ENCODE data around the gene LETM1.
A peak's percentile ranks its signal among the peaks of the same experiment; 100 is the strongest.

Gene LETM1

DNA sequence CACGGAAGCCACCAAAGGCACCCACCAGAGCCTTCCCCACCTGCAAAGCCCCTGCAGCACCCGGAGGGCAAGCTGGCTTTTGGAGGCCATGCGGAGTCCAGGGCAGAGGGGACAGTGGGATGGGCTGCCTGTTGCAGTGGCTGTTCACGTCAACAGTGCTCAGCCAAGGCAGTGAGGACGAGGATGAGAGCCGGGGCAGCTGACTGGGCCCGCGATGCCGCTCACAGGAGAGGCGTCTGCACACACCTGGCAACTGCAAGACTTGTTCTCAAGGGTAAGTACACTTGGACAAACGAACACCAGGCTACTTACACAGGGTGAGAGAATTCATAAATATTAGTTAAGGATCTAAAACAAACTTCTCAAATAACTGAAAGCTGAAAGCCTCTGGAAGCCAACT, 43.2 kb downstream of the LETM1 start:
- H3K27me3 ChIP-seq (replicated peaks in 2 of 5; ENCODE audit: control insufficient read depth in 4 of 5, insufficient read depth in 5 of 5, low read length in 4 of 5) = no peaks in the 10 kb centered on the region
- 95% methylated on average over 10 of the region's 11 CpGs for WGBS (ENCODE audit: insufficient coverage)
- no peaks in the 10 kb centered on the region for H3K9me3 ChIP-seq (ENCODE audit: control extremely low read depth in 1 of 5, control insufficient read depth in 4 of 5, insufficient read depth in 2 of 5, low read depth in 1 of 5, low read length in 4 of 5)
- CTCF ChIA-PET = interaction anchor here (0.6 to 7.7 kb wide), 7 partner anchors 15 to 96 kb away, joined by 3 to 76 read pairs (median 4); no protein-coding TSS in a partner anchor
- POLR2A ChIA-PET = no interaction called here
- DNase-seq = no peak
- no peaks in the 10 kb centered on the region for H3K4me1 ChIP-seq (ENCODE audit: control extremely low read depth in 1 of 4, control insufficient read depth in 4 of 4, insufficient read depth in 4 of 4, low read length in 3 of 4)
- H3K27ac ChIP-seq (ENCODE audit: insufficient read depth in 1 of 2, low read depth in 1 of 2, low read length in 2 of 2, poor library complexity in 1 of 2, severe bottlenecking in 2 of 2) = no peak overlapping the region
- peaks cover 0 to 57% (median 39%) of the 10 kb centered on the region in 4 experiments for H3K36me3 ChIP-seq (ENCODE audit: control insufficient read depth in 4 of 4, insufficient read depth in 4 of 4, low read length in 3 of 4)
- H3K4me3 ChIP-seq (ENCODE audit: control insufficient read depth in 1 of 7, extremely low read depth in 1 of 7, insufficient read depth in 4 of 7, low read depth in 2 of 7, low read length in 6 of 7) = no peak overlapping the region

DNA sequence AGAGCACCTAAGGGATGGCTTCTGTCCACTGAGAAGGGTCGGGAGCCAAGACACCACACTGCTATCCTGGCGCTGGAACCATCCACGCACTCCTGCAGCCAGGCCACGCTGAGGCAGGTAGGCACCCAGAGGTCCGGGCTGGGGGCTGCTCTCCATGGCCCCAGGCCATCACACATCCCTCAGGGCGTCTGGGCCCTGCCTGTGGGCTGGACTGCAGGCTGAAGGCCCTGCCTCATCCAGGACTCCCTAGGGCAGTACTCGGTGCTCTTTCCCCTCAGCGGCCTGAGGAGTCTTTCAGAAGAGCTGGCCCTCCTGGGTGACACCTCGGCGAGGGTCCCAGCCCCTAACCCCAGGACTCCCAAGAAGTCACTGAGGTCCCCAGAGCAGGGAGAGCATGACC, 45.2 kb downstream of the LETM1 start:
- WGBS (ENCODE audit: insufficient coverage) = 96% methylated on average over 10 of the region's 10 CpGs
- peaks cover 0 to 41% (median 28%) of the 10 kb centered on the region in 4 experiments for H3K36me3 ChIP-seq (ENCODE audit: control insufficient read depth in 4 of 4, insufficient read depth in 4 of 4, low read length in 3 of 4)
- ChIA-PET POLR2A (no interaction called here), CTCF (interaction anchor here (0.7 to 6.1 kb wide), 16 partner anchors 8 to 117 kb away, joined by 3 to 168 read pairs (median 7); no protein-coding TSS in a partner anchor)
- no peaks in the 10 kb centered on the region for H3K9me3 ChIP-seq (ENCODE audit: control extremely low read depth in 1 of 5, control insufficient read depth in 4 of 5, insufficient read depth in 2 of 5, low read depth in 1 of 5, low read length in 4 of 5)
- H3K27ac ChIP-seq (ENCODE audit: insufficient read depth in 1 of 2, low read depth in 1 of 2, low read length in 2 of 2, poor library complexity in 1 of 2, severe bottlenecking in 2 of 2) = no peak overlapping the region
- H3K4me1 ChIP-seq (ENCODE audit: control extremely low read depth in 1 of 4, control insufficient read depth in 4 of 4, insufficient read depth in 4 of 4, low read length in 3 of 4) = no peaks in the 10 kb centered on the region
- H3K4me3 ChIP-seq (ENCODE audit: control insufficient read depth in 1 of 7, extremely low read depth in 1 of 7, insufficient read depth in 4 of 7, low read depth in 2 of 7, low read length in 6 of 7) = no peak overlapping the region
- H3K27me3 ChIP-seq (replicated peaks in 2 of 5; ENCODE audit: control insufficient read depth in 4 of 5, insufficient read depth in 5 of 5, low read length in 4 of 5) = no peaks in the 10 kb centered on the region
- DNase-seq = no peak

DNA sequence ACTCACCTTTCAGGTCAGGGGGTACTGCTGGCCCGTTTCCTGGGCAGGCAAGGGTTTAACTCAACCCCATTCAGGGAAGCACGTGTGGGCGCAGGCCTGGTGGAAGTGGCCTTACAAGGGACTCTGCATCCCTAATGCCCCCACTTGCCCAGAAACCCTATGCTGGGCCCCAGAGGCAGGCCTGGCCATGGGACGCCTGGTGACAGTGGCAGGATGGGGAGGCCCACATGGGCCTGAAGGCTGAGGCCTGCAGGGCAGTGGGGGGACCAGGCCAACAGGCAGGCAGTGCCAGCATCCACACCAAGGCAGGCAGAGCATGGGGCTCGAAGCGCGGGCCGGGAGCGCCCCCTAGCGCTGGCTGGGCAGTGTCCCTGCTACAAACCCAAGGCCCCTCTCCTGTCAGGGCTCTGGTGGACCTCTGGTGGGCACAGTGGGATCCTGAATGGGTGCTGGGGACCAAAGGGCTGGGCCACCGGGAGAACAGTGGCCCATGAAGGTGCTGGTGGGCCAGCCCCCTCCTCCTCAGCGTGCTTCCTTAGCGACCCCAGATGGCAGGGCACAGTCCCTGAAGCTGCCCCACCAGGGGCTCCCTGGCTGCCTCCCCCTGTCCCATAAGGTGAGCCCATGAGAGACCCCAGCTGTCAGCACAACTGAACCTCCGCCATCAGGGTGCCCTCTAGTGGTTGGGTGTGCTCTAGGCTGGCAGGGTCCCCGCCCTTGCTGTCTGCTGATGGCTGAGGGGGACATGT, 46.0 kb downstream of the LETM1 start:
- peak; percentile 76 to 88 (median 85) for DNase-seq
- no peaks in the 10 kb centered on the region for H3K27me3 ChIP-seq (replicated peaks in 2 of 5; ENCODE audit: control insufficient read depth in 4 of 5, insufficient read depth in 5 of 5, low read length in 4 of 5)
- peaks cover 0 to 33% (median 21%) of the 10 kb centered on the region in 4 experiments for H3K36me3 ChIP-seq (ENCODE audit: control insufficient read depth in 4 of 4, insufficient read depth in 4 of 4, low read length in 3 of 4)
- ChIA-PET CTCF (interaction anchor here (0.5 to 6.1 kb wide), 28 partner anchors 9 to 118 kb away, joined by 3 to 168 read pairs (median 4); no protein-coding TSS in a partner anchor), POLR2A (no interaction called here)
- H3K4me1 ChIP-seq (ENCODE audit: control extremely low read depth in 1 of 4, control insufficient read depth in 4 of 4, insufficient read depth in 4 of 4, low read length in 3 of 4) = no peaks in the 10 kb centered on the region
- H3K4me3 ChIP-seq (ENCODE audit: control insufficient read depth in 1 of 7, extremely low read depth in 1 of 7, insufficient read depth in 4 of 7, low read depth in 2 of 7, low read length in 6 of 7) = no peak overlapping the region
- H3K27ac ChIP-seq (ENCODE audit: insufficient read depth in 1 of 2, low read depth in 1 of 2, low read length in 2 of 2, poor library complexity in 1 of 2, severe bottlenecking in 2 of 2) = no peak overlapping the region
- no peaks in the 10 kb centered on the region for H3K9me3 ChIP-seq (ENCODE audit: control extremely low read depth in 1 of 5, control insufficient read depth in 4 of 5, insufficient read depth in 2 of 5, low read depth in 1 of 5, low read length in 4 of 5)
- WGBS (ENCODE audit: insufficient coverage) = 42% methylated on average over 14 of the region's 15 CpGs

DNA sequence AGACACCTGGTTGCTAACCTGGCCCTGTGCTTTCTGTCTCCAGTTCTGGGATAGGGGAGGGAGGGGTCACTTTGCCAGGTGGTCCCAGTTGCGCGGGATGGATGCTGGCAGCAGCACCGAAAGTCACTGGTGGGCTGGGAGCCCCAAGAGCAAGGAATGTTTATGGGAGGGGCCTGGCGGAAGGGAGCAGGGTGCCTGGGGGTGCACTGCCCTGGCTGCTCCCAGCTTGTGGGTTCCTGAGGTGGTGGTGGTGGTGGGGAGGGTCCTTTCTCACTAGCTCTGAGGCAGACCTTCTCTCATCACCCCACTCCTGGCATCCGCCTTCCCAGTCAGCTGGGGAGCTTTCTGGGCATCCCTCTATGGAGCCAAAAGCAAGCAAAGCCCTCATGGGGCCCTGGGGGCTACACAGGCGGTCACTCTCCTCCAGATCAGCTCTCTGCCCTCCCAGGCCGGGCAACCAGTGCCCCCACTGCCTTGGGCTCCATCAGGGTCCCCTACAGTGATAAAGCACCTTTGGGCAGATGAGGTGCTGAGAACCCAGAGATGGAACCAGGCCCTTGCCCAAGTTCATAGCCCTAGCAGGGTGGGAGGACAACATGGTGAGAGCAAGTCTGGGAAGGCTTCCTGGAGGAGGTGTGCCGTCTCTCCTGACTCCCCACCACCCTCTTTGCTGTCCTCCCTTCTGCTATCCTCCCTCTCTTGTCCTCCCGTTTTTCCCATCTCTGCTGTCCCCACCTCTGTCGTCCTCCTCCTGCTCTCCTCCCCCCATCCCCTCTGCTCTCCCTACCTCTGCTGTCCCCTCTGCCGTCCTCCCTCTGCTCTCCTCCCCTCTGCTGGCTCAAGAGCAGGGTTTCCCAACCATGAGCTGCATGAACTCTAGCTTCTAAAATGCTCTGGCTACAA, 46.9 kb downstream of the LETM1 start:
- WGBS (ENCODE audit: insufficient coverage) = 98% methylated on average over 6 of the region's 11 CpGs
- Histone ChIP-seq H3K4me1 (ENCODE audit: control extremely low read depth in 1 of 4, control insufficient read depth in 4 of 4, insufficient read depth in 4 of 4, low read length in 3 of 4) (no peaks in the 10 kb centered on the region), H3K36me3 (ENCODE audit: control insufficient read depth in 4 of 4, insufficient read depth in 4 of 4, low read length in 3 of 4) (peaks cover 0 to 25% (median 13%) of the 10 kb centered on the region in 4 experiments), H3K27me3 (replicated peaks in 2 of 5; ENCODE audit: control insufficient read depth in 4 of 5, insufficient read depth in 5 of 5, low read length in 4 of 5) (no peaks in the 10 kb centered on the region), H3K27ac (ENCODE audit: insufficient read depth in 1 of 2, low read depth in 1 of 2, low read length in 2 of 2, poor library complexity in 1 of 2, severe bottlenecking in 2 of 2) (no peak overlapping the region), H3K9me3 (ENCODE audit: control extremely low read depth in 1 of 5, control insufficient read depth in 4 of 5, insufficient read depth in 2 of 5, low read depth in 1 of 5, low read length in 4 of 5) (no peaks in the 10 kb centered on the region), H3K4me3 (ENCODE audit: control insufficient read depth in 1 of 7, extremely low read depth in 1 of 7, insufficient read depth in 4 of 7, low read depth in 2 of 7, low read length in 6 of 7) (no peak overlapping the region)
- CTCF ChIA-PET = interaction anchor here (0.5 to 6.1 kb wide), 22 partner anchors 11 to 139 kb away, joined by 3 to 168 read pairs (median 4); no protein-coding TSS in a partner anchor
- no peak for DNase-seq
- POLR2A ChIA-PET = no interaction called here

DNA sequence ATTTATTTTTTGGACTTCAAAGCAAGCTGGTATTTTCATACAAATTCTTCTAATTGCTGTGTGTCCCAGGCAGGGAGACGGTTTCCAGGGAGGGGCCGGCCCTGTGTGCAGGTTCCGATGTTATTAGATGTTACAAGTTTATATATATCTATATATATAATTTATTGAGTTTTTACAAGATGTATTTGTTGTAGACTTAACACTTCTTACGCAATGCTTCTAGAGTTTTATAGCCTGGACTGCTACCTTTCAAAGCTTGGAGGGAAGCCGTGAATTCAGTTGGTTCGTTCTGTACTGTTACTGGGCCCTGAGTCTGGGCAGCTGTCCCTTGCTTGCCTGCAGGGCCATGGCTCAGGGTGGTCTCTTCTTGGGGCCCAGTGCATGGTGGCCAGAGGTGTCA, 47.6 kb downstream of the LETM1 start:
- no peaks in the 10 kb centered on the region for H3K27me3 ChIP-seq (replicated peaks in 2 of 5; ENCODE audit: control insufficient read depth in 4 of 5, insufficient read depth in 5 of 5, low read length in 4 of 5)
- no peak overlapping the region for H3K4me3 ChIP-seq (ENCODE audit: control insufficient read depth in 1 of 7, extremely low read depth in 1 of 7, insufficient read depth in 4 of 7, low read depth in 2 of 7, low read length in 6 of 7)
- H3K9me3 ChIP-seq (ENCODE audit: control extremely low read depth in 1 of 5, control insufficient read depth in 4 of 5, insufficient read depth in 2 of 5, low read depth in 1 of 5, low read length in 4 of 5) = no peaks in the 10 kb centered on the region
- CTCF ChIA-PET = interaction anchor here (0.6 to 6.1 kb wide), 14 partner anchors 11 to 138 kb away, joined by 3 to 168 read pairs (median 10); no protein-coding TSS in a partner anchor
- peaks cover 0 to 18% (median 9%) of the 10 kb centered on the region in 4 experiments for H3K36me3 ChIP-seq (ENCODE audit: control insufficient read depth in 4 of 4, insufficient read depth in 4 of 4, low read length in 3 of 4)
- H3K4me1 ChIP-seq (ENCODE audit: control extremely low read depth in 1 of 4, control insufficient read depth in 4 of 4, insufficient read depth in 4 of 4, low read length in 3 of 4) = no peaks in the 10 kb centered on the region
- no peak overlapping the region for H3K27ac ChIP-seq (ENCODE audit: insufficient read depth in 1 of 2, low read depth in 1 of 2, low read length in 2 of 2, poor library complexity in 1 of 2, severe bottlenecking in 2 of 2)
- WGBS (ENCODE audit: insufficient coverage) = 97% methylated on average over 3 of the region's 6 CpGs
- DNase-seq = no peak
- POLR2A ChIA-PET = no interaction called here

DNA sequence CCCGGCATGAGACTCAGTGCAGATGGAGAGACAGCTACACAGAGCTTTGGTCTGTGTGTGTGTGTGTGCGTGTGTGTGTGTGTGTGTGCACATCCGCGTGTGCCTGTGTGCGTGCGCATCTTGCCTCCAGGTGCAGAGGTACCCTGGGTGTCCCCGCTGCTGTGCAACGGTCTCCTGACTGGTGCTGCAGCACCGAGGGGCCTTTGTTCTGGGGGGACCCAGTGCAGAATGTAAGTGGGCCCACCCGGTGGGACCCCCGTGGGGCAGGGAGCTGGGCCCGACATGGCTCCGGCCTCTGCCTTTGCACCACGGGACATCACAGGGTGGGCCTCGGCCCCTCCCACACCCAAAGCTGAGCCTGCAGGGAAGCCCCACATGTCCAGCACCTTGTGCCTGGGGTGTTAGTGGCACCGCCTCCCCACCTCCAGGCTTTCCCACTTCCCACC, 48.6 kb downstream of the LETM1 start:
- WGBS (ENCODE audit: insufficient coverage) = 88% methylated on average over 13 of the region's 16 CpGs
- H3K36me3 ChIP-seq (ENCODE audit: control insufficient read depth in 4 of 4, insufficient read depth in 4 of 4, low read length in 3 of 4) = peaks cover 0 to 10% (median 4%) of the 10 kb centered on the region in 4 experiments

More for the DNA sequence above, 48.6 kb downstream of the LETM1 start:
- H3K4me1 ChIP-seq (ENCODE audit: control extremely low read depth in 1 of 4, control insufficient read depth in 4 of 4, insufficient read depth in 4 of 4, low read length in 3 of 4) = no peaks in the 10 kb centered on the region
- CTCF ChIA-PET = interaction anchor here (3.2 to 6.1 kb wide), 4 partner anchors 10 to 61 kb away, joined by 13 to 168 read pairs (median 22); no protein-coding TSS in a partner anchor
- H3K9me3 ChIP-seq (ENCODE audit: control extremely low read depth in 1 of 5, control insufficient read depth in 4 of 5, insufficient read depth in 2 of 5, low read depth in 1 of 5, low read length in 4 of 5) = no peaks in the 10 kb centered on the region
- no peak overlapping the region for H3K4me3 ChIP-seq (ENCODE audit: control insufficient read depth in 1 of 7, extremely low read depth in 1 of 7, insufficient read depth in 4 of 7, low read depth in 2 of 7, low read length in 6 of 7)
- no peak overlapping the region for H3K27ac ChIP-seq (ENCODE audit: insufficient read depth in 1 of 2, low read depth in 1 of 2, low read length in 2 of 2, poor library complexity in 1 of 2, severe bottlenecking in 2 of 2)
- POLR2A ChIA-PET = no interaction called here
- DNase-seq = peak in 2 of 3 donors; percentile 25 to 31
- no peaks in the 10 kb centered on the region for H3K27me3 ChIP-seq (replicated peaks in 2 of 5; ENCODE audit: control insufficient read depth in 4 of 5, insufficient read depth in 5 of 5, low read length in 4 of 5)

Data from common myeloid progenitor, CD34-positive (primary cell).